ENCODE measurements around the gene KDM5A.
"Not testable (repeated sequence)": the region's sequence is repeated elsewhere in the genome, so short reads cannot be mapped to it uniquely, and the experiment has no call there.

KDM5A gene
- total RNA-seq = 168 to 308 (median 269) reads per million in 3 experiments

- DNase-seq = peak; percentile 88
These were observed at the start of gene KDM5A for GRCh38 chr12:389142-390096. KDM5A (minus strand) TSS chr12:389320; CDS start chr12:389091, 229 bp downstream.

GRCh38 chr12:435737-436136 is 46.6 kb upstream of the KDM5A start:
- DNase-seq = not testable (repeated sequence)

- no peak for DNase-seq
These were observed 33.4 kb upstream of the KDM5A start for GRCh38 chr12:422526-422925.

- no peak for DNase-seq
These were observed 29.3 kb upstream of the KDM5A start for GRCh38 chr12:418432-418831.

GRCh38 chr12:414859-415258 is 25.7 kb upstream of the KDM5A start:
- DNase-seq = no peak

GRCh38 chr12:402029-402389 is 12.9 kb upstream of the KDM5A start:
- no peak for DNase-seq

GRCh38 chr12:401235-402028 is 12.3 kb upstream of the KDM5A start, which contains the start of gene CCDC77:
CCDC77 (plus strand) TSS chr12:401644; CDS start chr12:409384, 7,740 bp downstream.
- peak; percentile 94 for DNase-seq

- DNase-seq = no peak
These were observed 11.7 kb upstream of the KDM5A start for GRCh38 chr12:400828-401227.

- peak; percentile 59 for DNase-seq
These were observed 479 bp downstream of the KDM5A start for GRCh38 chr12:388541-389141.

- DNase-seq = no peak
These were observed 1.1 kb downstream of the KDM5A start for GRCh38 chr12:388012-388411.

- DNase-seq = no peak
These were observed 2.5 kb downstream of the KDM5A start for GRCh38 chr12:386651-387050.

- not testable (repeated sequence) for DNase-seq
These were observed 18.2 kb downstream of the KDM5A start for GRCh38 chr12:370739-371485.

- no peak for DNase-seq
These were observed 21.1 kb downstream of the KDM5A start for GRCh38 chr12:367972-368371.

- no peak for DNase-seq
These were observed 22.3 kb downstream of the KDM5A start for GRCh38 chr12:366820-367219.

GRCh38 chr12:359091-359490 is 30.0 kb downstream of the KDM5A start:
- DNase-seq = no peak

- no peak for DNase-seq
These were observed 32.7 kb downstream of the KDM5A start for GRCh38 chr12:356276-356988.

GRCh38 chr12:351197-351596 is 37.9 kb downstream of the KDM5A start:
- not testable (repeated sequence) for DNase-seq

GRCh38 chr12:349625-350024 is 39.5 kb downstream of the KDM5A start:
- not testable (repeated sequence) for DNase-seq

GRCh38 chr12:343036-343435 is 46.1 kb downstream of the KDM5A start:
- DNase-seq = not testable (repeated sequence)

GRCh38 chr12:337039-337438 is 52.1 kb downstream of the KDM5A start:
- no peak for DNase-seq

- no peak for DNase-seq
These were observed 55.0 kb downstream of the KDM5A start for GRCh38 chr12:334125-334524.

Data from central memory CD4-positive, alpha-beta T cell (primary cell).